Measurements from ENCODE around the gene TBC1D14. TPM values are rescaled to one million over a fixed set of nuclear protein-coding genes. Genes with fewer than 3 reads are reported as not detected.

The TBC1D14 gene
- total RNA-seq, 1 experiment from 2014 or later = 50.2 TPM

GRCh38 chr4:6945052-6945409 lies 35.4 kb downstream of the TBC1D14 start:
- Histone ChIP-seq H3K56ac (ENCODE audit: insufficient read length, low read depth, low read length) (no peak overlapping the region), H3K27ac (ENCODE audit: insufficient read length, low read depth, low read length) (no peak overlapping the region), H3K14ac (ENCODE audit: insufficient read depth, low read length) (peak overlapping the region; percentile 29), H2BK120ac (ENCODE audit: low read depth, low read length, poor library complexity, severe bottlenecking) (no peak overlapping the region), H3T11ph (ENCODE audit: low read length) (no peak overlapping the region), H4K91ac (ENCODE audit: insufficient read length, low read depth, low read length) (no peak overlapping the region), H3K23me2 (ENCODE audit: insufficient read length, low read depth, low read length, poor library complexity, severe bottlenecking) (no peaks in the 10 kb centered on the region), H2BK20ac (ENCODE audit: low read depth, low read length, poor library complexity, severe bottlenecking) (no peak overlapping the region), H2AFZ (ENCODE audit: low read length) (no peak overlapping the region), H2BK15ac (ENCODE audit: low read depth, low read length) (no peak overlapping the region), H3K23ac (ENCODE audit: insufficient read length, low read depth, low read length) (no peak overlapping the region), H3K9me3 (ENCODE audit: control insufficient read depth, low read depth, low read length) (no peaks in the 10 kb centered on the region), H3K79me1 (ENCODE audit: insufficient read depth, low read depth, low read length, poor library complexity, severe bottlenecking) (peaks cover 3% of the 10 kb centered on the region), H3K4ac (ENCODE audit: low read depth, low read length) (no peak overlapping the region), H3K9ac (ENCODE audit: extremely low read depth, insufficient read length, low read length) (peak overlapping the region; percentile 10), H3K79me2 (ENCODE audit: insufficient read depth, low read length) (no peaks in the 10 kb centered on the region), H2BK12ac (ENCODE audit: insufficient read length, low read depth, low read length) (no peak overlapping the region), H2BK5ac (ENCODE audit: insufficient read length, low read length) (no peak overlapping the region), H4K8ac (replicated peaks; ENCODE audit: insufficient read length, low read depth, low read length) (no peak overlapping the region), H3K4me2 (ENCODE audit: insufficient read depth, insufficient read length, low read length) (no peak overlapping the region), H3K27me3 (ENCODE audit: insufficient read depth, low read length) (no peaks in the 10 kb centered on the region), H3K4me1 (ENCODE audit: insufficient read depth, low read length) (peaks cover 22% of the 10 kb centered on the region; the same call in 1 of the 2 replicates), H4K5ac (ENCODE audit: insufficient read length, low read depth, low read length) (no peak overlapping the region), H2AK5ac (ENCODE audit: insufficient read length, low read length) (no peak overlapping the region), H3K18ac (ENCODE audit: insufficient read length, low read depth, low read length) (no peak overlapping the region), H4K20me1 (ENCODE audit: control insufficient read depth, insufficient read depth, insufficient read length) (no peaks in the 10 kb centered on the region)
- H3K4me3 Mint-ChIP-seq = peak overlapping the region in 1 of 2 experiments; percentile 10; a peak in 2 of 5 replicates
- peaks cover 0 to 2% of the 10 kb centered on the region in 2 experiments; a peak in 4 of 5 replicates for H3K9me3 Mint-ChIP-seq
- no peaks in the 10 kb centered on the region for H3K27me3 Mint-ChIP-seq (ENCODE audit: low read depth)
- no peak for DNase-seq
- no peak for TF ChIP-seq CTCF (conservative IDR thresholded peaks at IDR 0.05)
- WGBS (ENCODE audit: extremely low coverage, insufficient read length, low lambda C conversion rate) = no CpG with 5 or more reads among the region's 2 CpGs
- H3K4me1 Mint-ChIP-seq = peaks cover 51 to 60% of the 10 kb centered on the region in 2 experiments
- H3K27ac Mint-ChIP-seq = peak overlapping the region; percentile 1 to 95 (median 76)
- H3K36me3 Mint-ChIP-seq (ENCODE audit: insufficient read depth in 1 of 3, low read depth in 3 of 3) = peaks cover 0 to 3% (median 2%) of the 10 kb centered on the region in 3 experiments; a peak in 4 of 7 replicates
